ENCODE results near the gene TSC2.
"Not testable (repeated sequence)": the region's sequence is repeated elsewhere in the genome, so short reads cannot be mapped to it uniquely, and the experiment has no call there.

Gene TSC2

DNA sequence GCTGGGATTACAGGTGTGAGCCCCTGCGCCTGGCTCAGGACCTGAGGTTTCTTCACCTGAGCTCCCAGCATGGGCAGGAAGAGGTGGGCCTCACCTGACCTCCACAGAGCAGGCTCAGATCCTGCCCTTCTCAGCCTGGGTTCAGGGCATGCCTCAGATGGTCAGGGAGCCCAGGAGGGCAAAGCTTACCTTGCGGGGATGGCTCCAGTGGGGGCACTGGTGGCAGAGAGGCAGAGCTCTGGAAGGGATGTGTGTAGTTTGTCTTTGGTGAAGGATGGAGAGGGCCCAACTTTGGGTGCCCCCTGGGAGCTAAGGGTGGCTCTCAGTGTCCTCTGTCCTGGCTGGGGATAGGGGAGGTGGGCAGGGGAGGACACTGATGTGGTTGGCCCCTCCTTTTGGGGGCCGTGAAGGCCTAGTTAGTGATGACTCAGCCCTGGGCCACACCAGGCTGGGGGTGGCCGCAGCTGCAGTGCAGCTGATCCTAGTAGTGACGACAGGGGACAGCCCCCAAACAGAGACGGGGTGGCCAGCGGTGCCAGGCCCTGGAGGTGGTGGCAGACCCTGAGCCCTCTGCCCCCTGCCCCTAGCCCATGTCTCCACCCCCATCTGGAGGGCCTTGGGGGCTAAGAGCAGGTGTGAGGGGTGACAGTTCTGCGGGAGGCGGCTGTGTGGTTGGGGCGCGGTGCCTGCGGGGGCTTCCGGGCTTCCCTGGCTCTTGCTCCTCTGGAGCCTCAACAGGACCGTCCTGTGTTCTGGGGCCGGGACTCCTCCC, 15.3 kb upstream of the TSC2 start:
- no peak for DNase-seq

DNA sequence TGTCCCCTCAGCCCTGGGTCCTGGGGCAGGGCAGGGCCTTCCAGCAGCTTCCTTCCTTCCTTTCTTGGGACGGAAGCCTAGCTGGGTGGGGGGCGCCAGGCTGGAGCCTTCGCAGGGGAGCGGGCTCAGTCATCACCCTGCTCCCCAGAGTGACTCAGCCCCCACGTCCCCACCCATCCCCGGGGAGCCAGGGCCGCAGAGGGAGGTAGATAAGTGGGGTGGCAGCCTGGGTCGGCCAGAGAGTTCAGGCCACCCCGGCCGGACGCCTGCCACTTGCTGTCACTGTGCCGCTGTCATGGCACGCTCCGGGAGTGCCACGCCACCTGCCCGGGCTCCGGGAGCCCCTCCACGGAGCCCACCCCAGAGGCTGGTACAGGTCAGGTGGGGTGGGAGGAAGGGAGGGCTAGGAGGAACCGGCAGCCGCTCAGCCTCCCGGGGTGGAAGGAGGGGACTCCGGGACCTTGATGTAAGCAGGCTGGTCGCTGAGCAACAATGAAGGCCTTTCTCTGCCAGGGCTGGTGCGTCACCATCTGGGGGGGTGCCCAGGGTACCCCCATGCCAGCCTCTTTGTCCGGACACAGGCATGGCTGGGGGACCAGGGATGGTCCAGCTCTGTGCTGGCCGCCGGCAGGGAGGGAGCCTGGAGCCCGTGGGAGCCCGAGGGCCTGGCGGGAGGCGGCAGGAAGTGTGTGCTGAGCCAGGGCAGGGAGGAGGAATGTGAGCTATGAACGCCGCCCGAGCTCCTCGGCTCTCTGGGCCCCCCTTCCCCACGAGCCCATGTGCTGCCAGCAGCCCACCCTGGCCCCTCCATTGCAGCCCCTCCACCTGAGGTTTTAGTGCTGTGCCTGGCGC, 14.5 kb upstream of the TSC2 start:
- DNase-seq, result no peak

DNA sequence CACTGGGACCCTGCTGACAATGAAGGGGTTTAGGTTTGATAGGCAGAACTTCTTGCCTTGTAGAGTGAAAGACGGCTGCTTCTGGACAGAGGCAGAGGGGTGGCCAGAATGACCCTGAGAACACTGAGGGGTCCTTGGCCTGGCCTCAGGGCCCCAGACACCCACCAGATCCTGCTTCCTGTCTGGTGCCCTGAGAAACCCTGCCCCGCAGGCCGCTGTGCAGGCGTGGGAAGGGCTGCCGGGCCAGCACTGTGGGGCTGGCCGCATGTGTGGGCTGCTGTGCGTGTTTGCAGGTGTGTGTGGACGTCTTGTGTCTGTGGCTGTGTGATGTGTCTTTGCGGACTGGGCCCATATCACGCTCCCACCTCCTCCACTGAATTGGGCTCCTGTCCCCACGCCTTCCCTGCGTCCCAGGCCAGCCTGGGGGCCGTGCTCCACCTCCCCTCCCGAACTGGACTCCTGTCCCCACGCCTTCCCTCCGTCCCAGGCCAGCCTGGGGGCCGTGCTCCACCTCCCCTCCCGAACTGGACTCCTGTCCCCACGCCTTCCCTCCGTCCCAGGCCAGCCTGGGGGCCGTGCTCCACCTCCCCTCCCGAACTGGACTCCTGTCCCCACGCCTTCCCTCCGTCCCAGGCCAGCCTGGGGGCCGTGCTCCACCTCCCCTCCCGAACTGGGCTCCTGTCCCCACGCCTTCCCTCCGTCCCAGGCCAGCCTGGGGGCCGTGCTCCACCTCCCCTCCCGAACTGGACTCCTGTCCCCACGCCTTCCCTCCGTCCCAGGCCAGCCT, 13.7 kb upstream of the TSC2 start:
- not testable (repeated sequence) for DNase-seq

DNA sequence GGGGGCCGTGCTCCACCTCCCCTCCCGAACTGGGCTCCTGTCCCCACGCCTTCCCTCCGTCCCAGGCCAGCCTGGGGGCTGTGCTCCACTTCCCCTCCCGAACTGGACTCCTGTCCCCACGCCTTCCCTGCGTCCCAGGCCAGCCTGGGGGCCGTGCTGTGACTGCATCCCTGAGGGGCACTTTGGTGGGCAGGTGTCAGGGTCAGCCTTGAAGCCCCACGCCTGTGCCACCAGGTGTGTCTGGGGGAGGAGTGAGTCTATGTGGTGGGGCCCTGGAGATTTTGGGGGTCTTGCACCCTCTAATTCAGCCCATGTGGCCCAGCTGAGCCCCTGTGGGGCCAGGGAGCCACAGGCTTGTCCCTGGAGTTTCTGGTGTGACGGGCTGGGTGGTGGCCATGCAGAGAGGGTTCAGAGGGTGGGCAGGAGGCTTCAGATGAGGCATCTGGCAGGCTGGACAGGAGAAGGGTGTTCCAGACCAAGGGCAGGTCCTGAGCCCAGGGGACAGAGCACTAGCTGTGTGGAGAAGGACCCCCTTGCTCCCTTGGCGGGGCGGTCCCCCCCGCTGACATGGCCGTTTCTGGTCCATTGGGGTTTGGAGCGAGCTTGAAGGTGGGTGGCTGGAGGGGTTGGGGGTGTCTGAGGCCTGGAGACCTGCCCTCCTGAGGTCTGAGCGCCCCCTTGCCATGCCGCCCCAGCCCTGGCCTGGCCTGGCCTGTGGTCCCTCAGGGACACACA, 12.9 kb upstream of the TSC2 start:
- no peak for DNase-seq

DNA sequence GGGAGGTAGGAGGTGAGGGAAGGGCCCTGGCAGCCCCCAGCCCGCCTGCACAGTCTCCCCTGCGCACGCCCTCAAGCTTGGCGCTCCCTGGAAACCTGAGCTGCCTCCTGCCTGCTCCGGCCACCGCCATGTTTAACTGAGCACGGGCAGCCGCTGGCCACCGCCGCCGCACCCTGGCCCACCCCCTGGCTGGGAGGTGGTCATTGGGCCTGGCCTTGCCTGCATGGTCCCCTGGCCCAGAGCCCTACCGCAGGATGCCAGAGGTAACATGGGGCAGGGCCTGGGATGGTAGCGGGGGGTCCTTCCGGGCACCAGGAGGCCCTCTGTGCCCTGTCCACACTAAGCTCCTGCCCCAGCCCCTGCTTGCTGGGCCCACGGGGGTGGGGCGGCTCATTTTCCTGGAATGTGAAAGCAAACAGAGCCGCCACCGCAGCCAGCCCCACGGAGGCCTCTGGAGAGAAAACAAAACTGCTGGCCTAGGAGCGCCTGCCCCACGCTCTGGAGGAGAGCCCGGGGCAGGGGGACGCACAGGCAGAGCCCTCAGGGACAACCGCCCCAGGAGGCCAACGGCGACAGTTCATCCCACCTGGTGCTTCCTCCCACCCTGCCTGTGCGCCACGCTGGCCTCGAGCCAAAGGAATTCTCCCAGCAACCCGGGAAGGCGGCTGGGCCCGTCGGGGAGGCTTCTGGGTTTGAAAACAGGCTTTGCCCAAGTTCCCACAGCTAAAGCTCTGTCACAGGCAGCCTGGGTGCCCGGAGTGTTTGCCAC, 12.2 kb upstream of the TSC2 start:
- DNase-seq, result peak in 1 of 2 experiments; percentile 50

DNA sequence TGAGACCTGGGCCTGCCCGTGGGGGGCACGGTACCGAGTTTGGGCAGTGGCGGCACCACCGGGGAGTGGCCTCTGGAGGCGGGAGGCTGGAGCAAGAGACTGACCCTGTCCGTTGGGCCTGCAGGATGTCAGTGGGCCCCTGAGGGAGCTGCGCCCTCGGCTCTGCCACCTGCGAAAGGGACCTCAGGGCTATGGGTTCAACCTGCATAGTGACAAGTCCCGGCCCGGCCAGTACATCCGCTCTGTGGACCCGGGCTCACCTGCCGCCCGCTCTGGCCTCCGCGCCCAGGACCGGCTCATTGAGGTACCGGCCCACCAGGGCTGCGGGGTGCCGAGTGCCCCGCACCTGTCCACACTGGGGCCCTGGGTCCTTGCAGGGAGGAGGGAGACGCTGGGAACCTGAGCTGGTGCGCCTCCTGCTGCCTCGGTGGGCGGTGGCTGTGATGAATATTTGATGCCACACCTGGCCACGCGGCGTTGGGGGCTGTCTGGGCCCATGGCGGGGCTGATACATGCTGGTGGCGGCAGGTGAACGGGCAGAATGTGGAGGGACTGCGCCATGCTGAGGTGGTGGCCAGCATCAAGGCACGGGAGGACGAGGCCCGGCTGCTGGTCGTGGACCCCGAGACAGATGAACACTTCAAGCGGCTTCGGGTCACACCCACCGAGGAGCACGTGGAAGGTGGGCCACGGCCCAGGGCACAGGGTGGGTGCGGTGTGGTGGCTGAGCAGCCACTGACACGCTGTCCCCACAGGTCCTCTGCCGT, 11.4 kb upstream of the TSC2 start:
- DNase-seq, result no peak

DNA sequence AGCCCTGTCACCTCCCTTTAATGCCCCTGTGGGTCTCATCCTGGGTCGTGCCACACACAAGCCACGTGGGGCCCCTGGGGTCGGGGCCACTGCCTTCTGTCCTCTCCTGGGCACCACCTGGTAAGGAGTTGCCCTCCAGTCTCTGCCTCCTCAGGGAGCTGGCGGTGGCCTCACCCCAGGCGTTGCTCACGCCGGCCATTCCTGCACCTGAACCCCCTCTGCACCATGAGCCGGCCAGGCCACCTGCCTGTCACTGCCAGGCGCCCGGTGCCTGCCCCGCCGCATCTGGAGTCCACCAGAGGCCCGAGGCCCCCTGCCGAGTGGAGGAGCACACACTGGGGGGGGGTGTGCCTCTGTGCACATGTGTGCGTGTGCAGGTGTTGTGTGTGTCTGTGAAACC, 10.7 kb upstream of the TSC2 start:
- no peak for DNase-seq

DNA sequence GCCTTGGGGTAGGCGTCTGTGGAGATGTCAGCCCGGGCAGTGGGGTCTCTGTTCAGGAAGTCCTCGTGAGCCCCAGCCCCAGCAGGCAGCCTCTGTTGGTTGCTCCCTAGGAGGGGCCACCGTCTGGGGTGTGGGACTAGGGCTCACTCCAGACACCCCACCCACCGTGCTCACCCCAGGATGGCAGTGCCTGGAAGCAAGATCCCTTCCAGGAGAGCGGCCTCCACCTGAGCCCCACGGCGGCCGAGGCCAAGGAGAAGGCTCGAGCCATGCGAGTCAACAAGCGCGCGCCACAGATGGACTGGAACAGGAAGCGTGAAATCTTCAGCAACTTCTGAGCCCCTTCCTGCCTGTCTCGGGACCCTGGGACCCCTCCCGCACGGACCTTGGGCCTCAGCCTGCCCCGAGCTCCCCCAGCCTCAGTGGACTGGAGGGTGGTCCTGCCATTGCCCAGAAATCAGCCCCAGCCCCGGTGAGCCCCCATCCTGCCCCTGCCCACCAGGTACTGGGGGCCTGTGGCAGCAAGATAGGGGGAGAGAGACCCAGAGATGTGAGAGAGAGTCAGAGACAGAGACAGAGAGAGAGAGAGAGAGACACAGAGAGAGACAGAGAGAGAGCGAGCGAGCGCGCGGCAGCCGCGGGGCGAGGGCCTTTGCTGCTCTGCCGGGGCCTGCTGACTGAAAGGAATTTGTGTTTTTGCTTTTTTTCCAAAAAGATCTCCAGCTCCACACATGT, 10.0 kb upstream of the TSC2 start:
- no peak for DNase-seq

DNA sequence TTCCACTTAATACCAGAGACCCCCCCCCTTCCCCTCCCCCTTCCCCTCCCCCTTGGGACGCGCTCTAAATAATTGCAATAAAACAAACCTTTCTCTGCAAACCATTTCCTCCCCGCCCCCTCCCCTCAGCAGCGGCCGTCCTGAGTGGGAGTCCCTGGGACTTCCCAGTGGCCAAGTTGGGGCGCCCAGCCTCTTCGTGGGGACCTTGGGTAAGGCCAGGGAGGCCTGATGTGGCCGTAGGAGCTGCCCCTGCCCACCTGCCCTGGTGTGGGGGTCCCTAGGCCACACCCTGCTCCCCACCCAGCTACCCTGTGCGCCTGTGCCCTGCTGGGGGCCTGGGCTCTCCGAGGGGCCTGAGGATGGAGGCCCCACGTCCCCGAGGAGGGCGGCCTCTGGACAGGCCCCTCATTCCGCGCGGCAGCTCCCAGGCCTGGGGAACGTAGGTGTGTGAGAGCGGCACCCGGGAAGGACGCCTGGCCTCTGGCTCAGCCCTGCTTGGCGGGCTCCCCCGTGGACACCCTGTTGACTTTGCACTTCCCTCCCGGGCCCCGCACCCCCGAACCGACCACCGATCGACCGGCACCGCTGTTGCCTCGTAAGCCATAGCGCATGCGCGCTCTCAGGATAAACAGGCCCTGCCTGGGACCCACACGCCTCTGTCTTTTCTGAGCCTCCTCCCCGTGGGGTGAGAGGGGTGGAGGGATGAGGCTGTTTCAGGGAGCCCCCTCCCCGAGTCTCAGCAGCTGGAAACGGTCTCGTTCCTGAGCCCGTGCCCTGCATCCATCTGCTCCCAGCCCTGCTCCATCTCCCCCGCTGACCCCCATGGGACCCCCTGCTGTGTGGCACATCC, 9.2 kb upstream of the TSC2 start:
- no peak for DNase-seq

DNA sequence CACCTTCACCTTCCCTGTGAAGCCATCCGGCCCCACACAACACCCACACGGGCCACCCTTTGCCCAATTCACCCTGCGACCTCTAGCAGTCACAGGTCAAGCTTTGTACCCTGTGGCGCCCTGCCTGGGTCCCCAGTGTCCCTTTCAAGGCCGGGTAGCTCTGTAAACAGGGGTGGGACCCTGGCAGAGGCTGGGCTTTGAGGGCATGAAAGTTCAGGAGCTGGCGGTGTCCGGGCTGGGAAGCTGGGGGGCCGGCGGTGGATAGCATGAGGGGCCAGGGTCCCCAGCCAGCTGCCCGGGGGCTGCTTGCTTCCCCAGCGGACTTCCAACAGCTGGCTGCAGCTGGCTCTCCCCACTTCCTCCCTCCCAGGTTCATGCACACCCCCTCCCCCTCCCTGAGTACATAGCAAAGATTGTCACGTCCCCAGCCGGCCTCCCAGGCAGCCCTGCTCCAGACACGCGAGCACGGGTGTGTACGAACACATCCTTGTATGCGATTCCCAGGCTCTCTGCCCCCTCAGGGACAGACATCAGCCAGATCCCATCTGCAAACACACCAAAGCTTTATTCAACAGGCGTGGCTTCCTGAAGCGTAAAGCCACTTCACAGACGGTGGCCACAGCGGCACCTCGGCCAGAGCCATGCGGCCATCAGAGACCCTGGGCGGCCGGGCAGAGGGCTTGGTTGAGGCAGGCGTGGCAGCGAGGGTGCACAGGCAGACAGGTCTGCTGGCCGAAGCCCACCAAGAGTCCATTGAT, 8.3 kb upstream of the TSC2 start:
- no peak for DNase-seq

DNA sequence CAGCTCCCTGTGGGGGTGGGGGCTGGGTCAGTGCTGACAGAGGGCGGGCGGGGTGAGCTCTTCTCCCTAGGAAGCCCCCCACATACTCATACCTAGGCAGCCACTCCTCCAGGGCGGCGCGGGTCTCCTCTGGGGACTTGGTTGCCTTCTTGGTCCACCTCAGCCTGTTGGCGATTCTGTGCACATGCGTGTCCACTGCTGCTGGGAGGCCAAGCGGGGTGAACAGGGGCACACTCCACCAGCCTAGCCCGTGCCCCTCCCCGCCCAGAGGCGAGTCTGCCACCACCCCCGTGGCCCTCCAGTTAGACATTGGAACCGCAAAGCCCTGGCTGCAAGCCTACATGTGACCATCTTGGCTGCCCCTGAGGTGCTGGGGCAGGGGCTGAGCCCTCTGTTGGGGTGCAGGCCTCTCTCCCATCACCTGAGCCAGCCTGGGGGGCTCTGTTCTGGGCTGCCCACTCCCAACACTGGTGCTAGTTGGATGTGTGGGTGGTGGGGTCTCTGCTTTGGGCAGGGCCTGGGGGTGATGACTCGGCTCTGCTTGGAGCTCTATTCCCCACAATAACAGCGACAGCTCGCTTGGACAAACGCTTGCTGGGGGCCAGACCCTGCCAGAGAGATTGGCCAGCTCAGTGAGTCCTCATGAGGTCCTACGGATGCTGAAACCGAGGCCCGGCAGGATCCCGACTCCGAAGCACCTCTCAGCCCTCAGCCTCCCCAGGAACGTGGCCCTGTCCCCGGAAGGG, 7.6 kb upstream of the TSC2 start:
- no peak for DNase-seq

DNA sequence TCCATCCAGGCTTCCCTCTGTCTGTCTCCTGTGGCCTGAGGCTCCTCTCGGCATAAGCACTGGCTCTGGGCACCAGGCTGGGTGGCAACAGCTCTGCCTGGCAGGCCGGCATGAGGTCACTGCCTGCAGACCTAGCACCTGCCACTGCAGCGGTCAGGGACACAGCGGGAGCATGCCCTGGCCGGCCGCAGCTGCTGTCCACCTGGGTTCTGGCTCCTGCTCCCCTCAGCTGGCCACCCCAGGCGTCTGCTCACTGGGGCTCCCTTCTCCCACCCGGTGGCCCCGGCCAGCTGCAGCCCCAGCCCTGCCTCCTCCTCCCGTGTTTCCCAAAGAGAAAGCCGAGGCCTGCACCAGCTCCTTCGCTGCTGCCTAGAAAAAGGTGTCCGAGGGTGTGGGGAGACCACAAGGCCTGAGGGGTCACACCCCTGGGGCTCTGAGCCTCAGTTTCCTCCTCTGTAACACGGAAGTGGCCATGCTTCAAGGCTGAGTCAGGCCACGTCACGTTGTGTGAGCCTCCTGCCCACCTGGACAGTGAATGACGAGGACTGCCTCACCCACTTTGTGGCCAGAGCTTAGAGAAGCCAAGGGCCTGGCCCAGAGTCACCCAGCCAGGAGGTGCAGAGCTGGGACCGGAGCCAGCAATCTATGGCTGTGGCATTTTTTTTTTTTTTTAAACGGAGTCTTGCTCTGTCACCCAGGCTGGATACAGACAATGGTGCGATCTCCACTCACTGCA, 6.8 kb upstream of the TSC2 start:
- no peak for DNase-seq

DNA sequence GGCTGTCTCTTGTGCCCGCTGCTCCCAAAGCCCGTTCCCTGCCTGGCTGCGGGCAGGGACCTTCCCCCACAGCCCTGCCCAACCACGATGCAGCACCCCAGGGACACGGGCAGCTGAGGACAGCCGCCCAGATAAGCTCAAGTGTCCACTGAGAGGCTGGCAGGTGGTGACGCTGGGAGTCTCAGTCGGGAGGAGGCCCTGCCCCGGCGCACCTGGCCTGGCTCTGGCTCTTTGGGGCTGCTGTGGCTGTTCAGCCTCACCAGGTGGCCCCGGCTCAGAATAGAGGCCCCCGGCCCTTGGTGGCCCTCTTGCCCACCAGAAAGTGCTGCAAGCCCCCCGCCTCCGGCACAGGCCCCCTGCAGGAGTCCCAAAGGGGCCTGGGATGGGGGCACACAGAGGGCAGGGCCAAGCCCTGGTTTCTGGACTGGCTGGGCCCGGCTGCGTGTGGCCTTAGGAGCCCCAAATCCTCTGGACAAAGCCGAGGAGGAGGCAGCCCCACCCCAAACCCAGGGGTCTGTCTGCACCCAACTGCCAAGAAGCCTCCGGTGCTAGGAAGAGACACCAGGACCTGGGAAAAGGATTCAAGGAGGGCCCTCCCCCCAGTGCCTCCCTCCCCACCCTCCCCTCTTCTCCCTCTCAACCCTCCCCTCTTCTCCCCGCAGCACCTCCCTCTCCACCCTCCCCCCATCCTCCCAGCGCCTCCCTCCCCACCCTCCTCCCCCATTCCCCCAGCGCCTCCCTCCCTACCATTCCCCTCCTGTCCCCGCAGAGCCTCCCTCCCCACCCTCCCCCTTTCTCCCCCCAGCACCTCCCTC, 5.4 kb upstream of the TSC2 start:
- DNase-seq, result peak; percentile 19 to 83

DNA sequence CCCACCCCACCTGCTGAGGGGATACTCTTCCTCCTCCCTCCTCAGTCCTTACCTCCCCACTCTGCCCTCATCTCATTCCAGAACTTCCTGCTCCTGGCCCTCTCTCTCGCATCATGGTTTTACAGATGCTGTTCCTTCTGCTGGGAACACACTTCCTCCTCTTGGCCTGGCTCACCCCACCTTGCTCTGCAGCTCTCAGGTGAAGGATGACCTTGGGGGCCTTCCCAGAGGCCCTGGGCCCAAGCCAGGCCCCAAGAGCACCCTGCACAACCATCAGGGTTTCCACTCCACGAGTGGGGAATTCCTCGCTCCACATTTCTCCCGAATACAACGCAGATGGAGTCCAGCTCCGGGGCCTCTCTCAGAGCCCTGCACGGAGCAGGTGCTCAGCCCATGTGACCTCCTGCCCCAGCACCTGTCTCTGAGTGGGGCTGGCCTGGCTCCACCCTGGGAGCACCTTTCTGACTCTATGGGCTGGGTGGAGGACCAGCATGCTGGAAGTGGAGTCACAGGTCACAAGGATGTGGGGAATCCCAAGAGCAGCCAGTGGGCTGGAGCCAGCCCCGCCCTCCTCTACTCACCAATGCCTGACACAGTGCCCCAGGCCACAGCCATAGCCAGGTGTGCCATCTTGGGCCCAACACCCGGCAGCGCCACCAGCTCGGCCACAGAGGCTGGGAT, 4.7 kb upstream of the TSC2 start:
- DNase-seq, result no peak

DNA sequence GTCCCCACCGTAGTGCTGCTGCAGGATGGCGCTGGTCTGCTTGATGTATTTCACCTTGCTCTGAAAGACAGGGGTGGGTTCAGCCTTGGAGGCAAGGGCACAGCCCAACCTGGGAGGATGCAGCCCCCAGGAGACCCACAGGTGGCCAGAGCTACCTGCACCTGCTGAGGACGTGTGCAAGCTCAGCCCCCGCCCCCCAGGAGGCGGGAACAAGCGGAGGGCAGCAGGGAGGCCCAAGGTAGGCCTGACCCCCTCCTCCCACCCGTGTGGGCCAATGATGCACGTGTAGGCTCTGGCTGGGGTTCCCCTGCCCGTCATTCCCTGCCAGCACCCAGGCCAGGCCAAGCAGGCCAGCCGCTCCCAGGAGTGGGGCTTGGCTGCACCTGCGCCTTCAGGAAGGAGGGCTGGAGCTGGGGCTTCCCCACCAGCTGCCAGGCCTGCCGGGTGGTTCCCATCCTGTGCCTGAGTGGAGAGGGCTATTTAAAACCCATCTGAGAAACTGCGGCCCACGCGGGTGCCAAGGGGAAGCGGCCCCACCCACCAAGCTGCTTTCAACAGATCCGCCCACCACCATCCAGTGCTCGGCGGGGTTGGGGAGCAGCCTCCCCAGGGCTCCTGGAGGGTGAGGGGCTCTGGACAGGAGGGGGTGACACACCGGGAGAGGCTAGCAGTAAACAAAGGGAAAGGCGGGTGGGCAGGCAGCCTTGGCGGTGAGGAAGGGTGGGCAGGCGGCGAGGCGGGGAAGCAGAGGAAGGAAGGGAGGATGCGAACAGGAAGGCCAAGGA, 3.9 kb upstream of the TSC2 start:
- no peak for DNase-seq
